Neural cell (in vitro differentiated cells): ENCODE data around the gene IRX4. TPM values are rescaled to one million over a fixed set of nuclear protein-coding genes. Genes with fewer than 3 reads are reported as not detected.

Experiments
- H2AFZ ChIP-seq: fragments of 200-600, 300-800 bp; sonication (generic), shearing (Covaris generic); 2 replicates; pipeline ENCODE4 v1.6.0; 2014; ENCODE audit warnings: low read depth, mild to moderate bottlenecking, antibody characterized with exemption, low read length, moderate library complexity
- H3F3A ChIP-seq: fragments of 200-600 bp; shearing (Covaris generic); 2 replicates; pipeline ENCODE4 v1.6.1; 2016; ENCODE audit warnings: mild to moderate bottlenecking, moderate library complexity, mixed read lengths, antibody characterized with exemption, low read length; ENCODE audit not compliant: insufficient read depth, poor library complexity, severe bottlenecking
- H3K27ac ChIP-seq: fragments of 200-600, 300-800 bp; sonication (generic), shearing (Covaris generic); 2 replicates; pipeline ENCODE4 v1.5.1; 2014; ENCODE audit warnings: mild to moderate bottlenecking, low read length, moderate library complexity
- H3K27me3 ChIP-seq: fragments of 300-800, 200-600 bp; sonication (generic), shearing (Covaris generic); 2 replicates; pipeline ENCODE4 v1.6.0; 2014; ENCODE audit warnings: mild to moderate bottlenecking, low read depth, low read length, moderate library complexity; ENCODE audit not compliant: insufficient read depth
- H3K36me3 ChIP-seq: fragments of 300-800, 200-600 bp; sonication (generic), shearing (Covaris generic); 2 replicates; pipeline ENCODE4 v1.5.1; 2014; ENCODE audit warnings: mild to moderate bottlenecking, antibody characterized with exemption, low read length, moderate library complexity; ENCODE audit not compliant: insufficient read depth
- H3K4me2 ChIP-seq: fragments of 300-800, 200-600 bp; sonication (generic), shearing (Covaris generic); 2 replicates; pipeline ENCODE4 v1.6.0; 2014; ENCODE audit warnings: mild to moderate bottlenecking, low read length
- H3K4me3 ChIP-seq: fragments of 300-800, 200-600 bp; sonication (generic), shearing (Covaris generic); 2 replicates; pipeline ENCODE4 v1.5.1; 2014; ENCODE audit warnings: mild to moderate bottlenecking, low read length, moderate library complexity
- H3K79me2 ChIP-seq: fragments of 200-600 bp; shearing (Covaris generic); replicated peaks from 2 replicates; pipeline ENCODE4 v1.6.0; 2014; ENCODE audit warnings: mild to moderate bottlenecking, low read length, moderate library complexity; ENCODE audit not compliant: insufficient read depth
- H3K9ac ChIP-seq: fragments of 300-800, 200-600 bp; sonication (generic), shearing (Covaris generic); 2 replicates; pipeline ENCODE4 v1.6.1; 2016; ENCODE audit warnings: mild to moderate bottlenecking, low read length, mixed read lengths
- H3K9me2 ChIP-seq: fragments of 200-600 bp; shearing (Covaris generic); 2 replicates; pipeline ENCODE4 v1.6.1; 2016; ENCODE audit warnings: mild to moderate bottlenecking, low read length, mixed read lengths; ENCODE audit not compliant: insufficient read depth
- H3K9me3 ChIP-seq: fragments of 200-600, 300-800 bp; sonication (generic), shearing (Covaris generic); 2 replicates; pipeline ENCODE4 v1.6.1; 2016; ENCODE audit warnings: mild to moderate bottlenecking, mixed run types, low read length, moderate library complexity, mixed read lengths
- H4K20me1 ChIP-seq: fragments of 200-600 bp; shearing (Covaris generic); 2 replicates; pipeline ENCODE4 v1.6.1; 2016; ENCODE audit warnings: mild to moderate bottlenecking, mixed run types; ENCODE audit not compliant: insufficient read depth
- CTCF ChIP-seq: fragments of 450-650 bp; IDR thresholded peaks from 2 replicates; pipeline ENCODE4 v1.5.1; 2014; ENCODE audit warnings: antibody characterized with exemption, mild to moderate bottlenecking, moderate library complexity; ENCODE audit not compliant: poor library complexity, severe bottlenecking
- EP300 ChIP-seq: fragments of 450-650 bp; conservative IDR thresholded peaks from 2 replicates; pipeline ENCODE4 v1.6.1; 2014; ENCODE audit warnings: antibody characterized with exemption, mild to moderate bottlenecking, moderate library complexity; ENCODE audit not compliant: poor library complexity, severe bottlenecking
- EZH2 ChIP-seq: fragments of 200-600, 300-800 bp; shearing (Covaris generic), sonication (generic); IDR thresholded peaks from 2 replicates; pipeline ENCODE4 v1.6.1; 2014; ENCODE audit warnings: antibody characterized with exemption, low read length, borderline replicate concordance, mild to moderate bottlenecking; ENCODE audit not compliant: insufficient read depth, poor library complexity, severe bottlenecking
- MXI1 ChIP-seq: fragments of 450-650 bp; conservative IDR thresholded peaks from 2 replicates; pipeline ENCODE4 v1.6.1; 2014; ENCODE audit warnings: antibody characterized with exemption, mild to moderate bottlenecking; ENCODE audit not compliant: poor library complexity, severe bottlenecking
- POLR2AphosphoS5 ChIP-seq: IDR thresholded peaks from 2 replicates; pipeline ENCODE4 v1.6.1; 2012
- RAD21 ChIP-seq: fragments of 450-650 bp; conservative IDR thresholded peaks from 2 replicates; pipeline ENCODE4 v1.6.1; 2014; ENCODE audit warnings: antibody characterized with exemption, mild to moderate bottlenecking, moderate library complexity
- REST ChIP-seq: IDR thresholded peaks from 2 replicates; pipeline ENCODE4 v1.6.1; 2012; ENCODE audit warnings: borderline replicate concordance
- SMC3 ChIP-seq: fragments of 450-650 bp; conservative IDR thresholded peaks from 2 replicates; pipeline ENCODE4 v1.6.1; 2014; ENCODE audit warnings: antibody characterized with exemption, mild to moderate bottlenecking, moderate library complexity; ENCODE audit not compliant: poor library complexity
- TAF1 ChIP-seq: IDR thresholded peaks from 2 replicates; pipeline ENCODE4 v1.6.1; 2012; ENCODE audit warnings: low read depth
- polyA plus RNA-seq: library from polyadenylated mRNA; depleted of rRNA; stranded (reverse); fragments of >200 nt; gene quantifications from 2 replicates; pipeline ENCODE4 v1.2.3, GENCODE V29; 2014

Gene IRX4
- polyA plus RNA-seq, 1 donor from 2014 or later, result not detected

GRCh38 chr5:1891391-1891790, 8.7 kb upstream of the IRX4 start:
- TF ChIP-seq RAD21 (no peak), POLR2AphosphoS5 (no peak), EP300 (no peak), EZH2 (no peak), SMC3 (no peak), CTCF (no peak), TAF1 (no peak)
- Histone ChIP-seq H3K4me2 (no peak overlapping the region), H3K9ac (no peak overlapping the region), H3K79me2 (no peaks in the 10 kb centered on the region), H3K36me3 (no peaks in the 10 kb centered on the region), H3K27ac (no peak overlapping the region), H3K9me3 (no peaks in the 10 kb centered on the region), H3K27me3 (peaks cover 46% of the 10 kb centered on the region), H4K20me1 (no peaks in the 10 kb centered on the region), H2AFZ (no peak overlapping the region), H3K9me2 (no peaks in the 10 kb centered on the region), H3K4me3 (no peak overlapping the region), H3F3A (no peaks in the 10 kb centered on the region)

GRCh38 chr5:1890296-1890695, 7.6 kb upstream of the IRX4 start:
- H3K27me3 ChIP-seq, result peaks cover 57% of the 10 kb centered on the region

More at GRCh38 chr5:1890296-1890695, 7.6 kb upstream of the IRX4 start:
- Histone ChIP-seq H3K4me3 (no peak overlapping the region), H3K9me2 (no peaks in the 10 kb centered on the region), H3K79me2 (no peaks in the 10 kb centered on the region), H4K20me1 (no peaks in the 10 kb centered on the region), H3F3A (no peaks in the 10 kb centered on the region), H3K9ac (no peak overlapping the region), H3K27ac (no peak overlapping the region), H3K9me3 (no peaks in the 10 kb centered on the region), H2AFZ (no peak overlapping the region), H3K36me3 (no peaks in the 10 kb centered on the region), H3K4me2 (no peak overlapping the region)
- TF ChIP-seq REST (no peak), MXI1 (no peak), EP300 (no peak), RAD21 (no peak), EZH2 (no peak), CTCF (no peak), POLR2AphosphoS5 (no peak), SMC3 (no peak), TAF1 (no peak)
